CD4-positive, alpha-beta T cell treated with Interferon gamma for 1 hour (primary cell): Measurements from ENCODE around the gene RAX.

Source experiments
- DNase-seq: peaks from one replicate; pipeline ENCODE4 v3.0.0-alpha.2; 2020

RAX gene

GRCh38 chr18:59239642-59240041, 33.6 kb downstream of the RAX start:
- no peak for DNase-seq

GRCh38 chr18:59238385-59238784, 34.9 kb downstream of the RAX start:
- DNase-seq = no peak

GRCh38 chr18:59233017-59233410, 40.2 kb downstream of the RAX start:
- no peak for DNase-seq

- DNase-seq = no peak
Observed at GRCh38 chr18:59232309-59233016, 40.8 kb downstream of the RAX start.

- no peak for DNase-seq
Observed at GRCh38 chr18:59231877-59232276, 41.4 kb downstream of the RAX start.

GRCh38 chr18:59231114-59231513, 42.1 kb downstream of the RAX start:
- no peak for DNase-seq

- no peak for DNase-seq
Observed at GRCh38 chr18:59229701-59230443, 43.4 kb downstream of the RAX start.

GRCh38 chr18:59229191-59229590, 44.1 kb downstream of the RAX start:
- DNase-seq = no peak

GRCh38 chr18:59228351-59228750, 44.9 kb downstream of the RAX start:
- no peak for DNase-seq

GRCh38 chr18:59222341-59222740, 50.9 kb downstream of the RAX start:
- DNase-seq = no peak

GRCh38 chr18:59220784-59221765, 52.2 kb downstream of the RAX start:
- no peak for DNase-seq

- DNase-seq = no peak
Observed at GRCh38 chr18:59220164-59220783, 53.0 kb downstream of the RAX start.

GRCh38 chr18:59219672-59220163, 53.5 kb downstream of the RAX start, which contains the start of gene GRP:
Gene GRP (plus strand): TSS chr18:59220158. CDS start chr18:59220266, 108 bp downstream.
- no peak for DNase-seq

GRCh38 chr18:59218018-59218417, 55.2 kb downstream of the RAX start:
- no peak for DNase-seq
